ENCODE measurements around the gene MCM3AP.

MCM3AP gene

GRCh38 chr21:46326110-46326703 lies 40.8 kb upstream of the MCM3AP start:
- no peaks in the 10 kb centered on the region for H3K9me3 Mint-ChIP-seq
- no peaks in the 10 kb centered on the region for H3K27me3 Mint-ChIP-seq (ENCODE audit: low read depth)

GRCh38 chr21:46325073-46325912 lies 39.9 kb upstream of the MCM3AP start:
- peak overlapping the region; percentile 87 to 97 (median 93) for H3K4me3 Mint-ChIP-seq
- H3K36me3 Mint-ChIP-seq (ENCODE audit: low read depth): peaks cover 28% of the 10 kb centered on the region
- H3K27ac Mint-ChIP-seq: peak overlapping the region; percentile 57 to 86 (median 65)
- H3K9me3 Mint-ChIP-seq: no peaks in the 10 kb centered on the region
- H3K4me1 Mint-ChIP-seq: peaks cover 33% of the 10 kb centered on the region
- no peaks in the 10 kb centered on the region for H3K27me3 Mint-ChIP-seq (ENCODE audit: low read depth)
- TF ChIP-seq CTCF (IDR thresholded peaks at IDR 0.05; ENCODE audit: unreplicated experiment in 3 of 3): peak in 1 of 3 experiments; percentile 32

More at GRCh38 chr21:46326110-46326703, 40.8 kb upstream of the MCM3AP start:
- Mint-ChIP-seq H3K4me3 (peak overlapping the region; percentile 57 to 97 (median 87)), H3K36me3 (ENCODE audit: low read depth) (peaks cover 32% of the 10 kb centered on the region), H3K27ac (peak overlapping the region in 1 of 3 experiments; percentile 86), H3K4me1 (peaks cover 26% of the 10 kb centered on the region)
- TF ChIP-seq CTCF (IDR thresholded peaks at IDR 0.05; ENCODE audit: unreplicated experiment in 3 of 3): no peak

- Mint-ChIP-seq H3K36me3 (ENCODE audit: low read depth) (peaks cover 27% of the 10 kb centered on the region), H3K4me3 (peak overlapping the region; percentile 93 to 97 (median 97)), H3K9me3 (no peaks in the 10 kb centered on the region), H3K4me1 (peaks cover 33% of the 10 kb centered on the region), H3K27me3 (ENCODE audit: low read depth) (no peaks in the 10 kb centered on the region), H3K27ac (peak overlapping the region in 2 of 3 experiments; percentile 83 to 98)
- no peak for TF ChIP-seq CTCF (IDR thresholded peaks at IDR 0.05; ENCODE audit: unreplicated experiment in 3 of 3)
Measured at GRCh38 chr21:46324390-46325072, 39.1 kb upstream of the MCM3AP start.

GRCh38 chr21:46323710-46324389 lies 38.4 kb upstream of the MCM3AP start, which contains the start of the genes C21orf58 and PCNT:
Gene C21orf58, minus strand, starts transcription at chr21:46323870. Its CDS starts 1,132 bp downstream, at chr21:46322738.
Gene PCNT, plus strand, starts transcription at chr21:46324156. Its CDS starts 73 bp downstream, at chr21:46324229.
- Mint-ChIP-seq H3K27ac (peak within 1 kb of the TSS; percentile 83 to 98 (median 92)), H3K9me3 (no peaks in the 10 kb centered on the region), H3K36me3 (ENCODE audit: low read depth) (peaks cover 20% of the 10 kb centered on the region), H3K4me3 (peak within 1 kb of the TSS; percentile 93 to 97 (median 97)), H3K4me1 (peaks cover 33% of the 10 kb centered on the region), H3K27me3 (ENCODE audit: low read depth) (no peaks in the 10 kb centered on the region)
- TF ChIP-seq CTCF (IDR thresholded peaks at IDR 0.05; ENCODE audit: unreplicated experiment in 3 of 3): no peak

GRCh38 chr21:46323227-46323709 lies 37.9 kb upstream of the MCM3AP start:
- H3K27me3 Mint-ChIP-seq (ENCODE audit: low read depth): no peaks in the 10 kb centered on the region
- peaks cover 19% of the 10 kb centered on the region for H3K36me3 Mint-ChIP-seq (ENCODE audit: low read depth)
- peak overlapping the region; percentile 61 to 92 (median 88) for H3K27ac Mint-ChIP-seq

More at GRCh38 chr21:46323227-46323709, 37.9 kb upstream of the MCM3AP start:
- Mint-ChIP-seq H3K4me1 (peaks cover 33% of the 10 kb centered on the region), H3K4me3 (peak overlapping the region; percentile 93 to 97 (median 97)), H3K9me3 (no peaks in the 10 kb centered on the region)
- no peak for TF ChIP-seq CTCF (IDR thresholded peaks at IDR 0.05; ENCODE audit: unreplicated experiment in 3 of 3)
